Posterior vena cava (tissue), 2 donors: ENCODE results near the gene DMAC2. TPM values are rescaled to one million over a fixed set of nuclear protein-coding genes. Genes with fewer than 3 reads are reported as not detected.
"Not testable (repeated sequence)": the region's sequence is repeated elsewhere in the genome, so short reads cannot be mapped to it uniquely, and the experiment has no call there.

ENCODE experiments used
- DNase-seq: peaks from one replicate; pipeline ENCODE4 v3.0.0-alpha.2; 2020; ENCODE audit warnings: low spot score
- intact Hi-C, 2 donors: fragments of 100-400 bp; cut with DNase I; formaldehyde crosslinking; loops; one replicate each; pipeline versions ENCODE4 v1.14.1 to v1.14.2; 2022 to 2023
- total RNA-seq, 2 donors: library from RNA; stranded (reverse); fragmentation: NEBNext Ultra II Directional; extraction: Animal tissue kit (Norgen Biotek cat#: 25700); gene quantifications; one replicate each; pipeline ENCODE4 v1.2.1, GENCODE V29; 2021
- donor health status: DM: yes; HTN: yes; CAD: no.
- donor health status: DM: yes; HTN: yes; CAD: no.

DMAC2 gene
- total RNA-seq, 2 donors from 2014 or later, result 30.5 to 30.7 TPM

- intact Hi-C loops, DNase-seq: not testable (repeated sequence)
These were observed 30.9 kb downstream of the DMAC2 start for GRCh38 chr19:41408846-41409245.

DNA sequence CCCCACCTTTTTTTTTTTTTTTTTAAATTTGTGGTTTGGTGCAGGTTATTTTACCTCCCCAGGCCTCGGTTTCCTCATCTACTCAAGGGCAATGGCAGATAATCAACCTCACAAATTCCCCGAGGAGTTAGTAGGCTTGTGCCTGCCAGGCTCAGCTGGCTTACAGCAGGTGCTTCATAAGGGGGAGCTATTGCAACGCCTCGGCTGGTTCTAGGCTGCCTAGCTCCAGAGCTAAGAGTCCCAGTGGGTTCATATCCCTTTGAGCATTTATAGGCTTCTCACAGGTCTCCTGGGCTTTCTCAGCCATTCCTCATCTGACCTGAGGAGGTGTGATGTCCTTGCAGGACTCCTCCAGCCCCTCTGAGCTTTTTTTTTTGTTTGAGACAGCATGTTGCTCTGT is 31.5 kb downstream of the DMAC2 start:
- intact Hi-C loops, result no loop called here
- DNase-seq, result no peak

DNA sequence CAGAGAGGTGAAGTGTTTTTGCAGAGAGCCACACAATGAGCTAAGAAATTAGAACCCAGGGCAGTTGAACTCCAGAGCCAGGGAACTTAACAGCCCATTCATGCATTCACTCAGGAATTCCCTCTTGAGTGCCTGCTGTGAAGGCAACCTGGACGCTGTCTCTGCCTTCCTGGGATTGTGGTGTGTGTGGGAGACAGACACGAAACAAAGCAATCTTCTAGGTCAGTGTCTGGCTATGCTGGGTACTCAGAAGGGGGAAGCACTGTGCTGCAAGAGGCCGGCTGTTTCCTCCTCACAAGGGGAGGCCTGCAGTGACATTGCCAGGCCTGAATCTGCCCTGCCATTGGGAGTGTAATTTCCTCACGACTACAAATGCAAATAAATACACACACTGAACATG is 32.4 kb downstream of the DMAC2 start:
- intact Hi-C loops, result no loop called here
- DNase-seq, result no peak

GRCh38 chr19:41405776-41406175 is 33.9 kb downstream of the DMAC2 start:
- intact Hi-C loops, result no loop called here
- DNase-seq, result no peak

- intact Hi-C loops, result no loop called here
- DNase-seq, result no peak
These were observed 36.3 kb downstream of the DMAC2 start for GRCh38 chr19:41403181-41403970.

DNA sequence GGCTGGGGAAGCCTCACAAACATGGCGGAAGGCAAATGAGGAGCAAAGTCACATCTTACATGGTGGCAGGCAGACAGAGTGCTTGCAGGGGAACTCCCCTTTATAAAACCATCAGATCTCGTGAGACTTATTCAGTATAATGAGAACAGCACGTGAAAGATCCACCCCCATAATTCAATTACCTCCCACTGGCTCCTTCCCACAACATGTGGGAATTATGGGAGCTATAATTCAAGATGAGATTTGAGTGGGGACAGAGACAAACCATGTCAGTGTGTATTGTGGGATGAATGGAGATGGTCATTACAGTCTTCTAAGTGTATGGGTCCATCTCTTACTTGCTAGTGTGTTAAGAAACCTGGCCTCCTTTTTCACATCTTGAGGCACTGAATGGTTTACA is 37.7 kb downstream of the DMAC2 start:
- DNase-seq, result no peak
- intact Hi-C loops, result no loop called here

GRCh38 chr19:41401483-41401882 is 38.2 kb downstream of the DMAC2 start:
- DNase-seq, result no peak

GRCh38 chr19:41399525-41399924 is 40.2 kb downstream of the DMAC2 start:
- intact Hi-C loops, result no loop called here
- DNase-seq, result no peak

More at GRCh38 chr19:41401483-41401882, 38.2 kb downstream of the DMAC2 start:
- intact Hi-C loops, result no loop called here

DNA sequence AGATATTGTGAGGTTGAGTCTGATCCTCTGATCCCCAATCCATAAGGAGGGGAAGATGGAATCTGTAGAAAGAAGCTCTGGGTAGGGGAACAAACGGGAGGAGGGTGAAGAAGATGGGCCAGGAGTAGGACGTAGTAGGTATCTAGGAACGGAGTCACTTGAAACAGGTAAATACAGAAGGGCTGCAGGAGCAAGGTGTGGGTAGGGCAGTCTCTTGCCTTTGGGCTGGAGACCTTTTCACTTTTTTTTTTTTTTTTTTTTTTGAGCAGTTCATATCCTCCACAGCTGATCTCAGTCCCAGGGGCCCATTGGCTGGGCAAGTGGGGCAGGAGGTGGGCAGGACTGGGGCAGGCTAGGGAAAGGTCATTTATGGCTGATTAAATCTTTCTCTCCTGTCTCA is 40.6 kb downstream of the DMAC2 start:
- intact Hi-C loops, result no loop called here
- DNase-seq, result no peak

DNA sequence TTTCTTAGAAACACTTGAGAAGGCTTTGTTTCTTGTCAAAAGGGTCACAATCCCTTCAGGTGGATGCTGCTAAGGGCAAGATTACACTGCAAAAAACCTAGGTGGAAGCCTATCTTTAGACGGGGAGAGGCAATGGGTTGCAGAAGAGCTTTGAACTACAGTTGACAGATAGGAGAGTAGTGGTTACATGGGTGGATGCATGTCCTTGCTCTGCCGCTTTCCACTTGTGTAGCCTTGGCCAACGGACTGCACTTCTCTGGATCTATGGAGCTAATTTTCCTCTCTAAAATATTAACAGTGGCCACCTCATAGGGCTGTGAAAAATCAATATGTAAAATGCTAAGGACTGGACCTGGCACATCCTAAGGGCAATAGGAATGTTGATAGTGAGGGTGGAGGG is 41.1 kb downstream of the DMAC2 start:
- intact Hi-C loops, result no loop called here

GRCh38 chr19:41398050-41398418 is 41.7 kb downstream of the DMAC2 start:
- DNase-seq, result no peak
- intact Hi-C loops, result no loop called here

More for the DNA sequence above, 41.1 kb downstream of the DMAC2 start:
- DNase-seq, result no peak

DNA sequence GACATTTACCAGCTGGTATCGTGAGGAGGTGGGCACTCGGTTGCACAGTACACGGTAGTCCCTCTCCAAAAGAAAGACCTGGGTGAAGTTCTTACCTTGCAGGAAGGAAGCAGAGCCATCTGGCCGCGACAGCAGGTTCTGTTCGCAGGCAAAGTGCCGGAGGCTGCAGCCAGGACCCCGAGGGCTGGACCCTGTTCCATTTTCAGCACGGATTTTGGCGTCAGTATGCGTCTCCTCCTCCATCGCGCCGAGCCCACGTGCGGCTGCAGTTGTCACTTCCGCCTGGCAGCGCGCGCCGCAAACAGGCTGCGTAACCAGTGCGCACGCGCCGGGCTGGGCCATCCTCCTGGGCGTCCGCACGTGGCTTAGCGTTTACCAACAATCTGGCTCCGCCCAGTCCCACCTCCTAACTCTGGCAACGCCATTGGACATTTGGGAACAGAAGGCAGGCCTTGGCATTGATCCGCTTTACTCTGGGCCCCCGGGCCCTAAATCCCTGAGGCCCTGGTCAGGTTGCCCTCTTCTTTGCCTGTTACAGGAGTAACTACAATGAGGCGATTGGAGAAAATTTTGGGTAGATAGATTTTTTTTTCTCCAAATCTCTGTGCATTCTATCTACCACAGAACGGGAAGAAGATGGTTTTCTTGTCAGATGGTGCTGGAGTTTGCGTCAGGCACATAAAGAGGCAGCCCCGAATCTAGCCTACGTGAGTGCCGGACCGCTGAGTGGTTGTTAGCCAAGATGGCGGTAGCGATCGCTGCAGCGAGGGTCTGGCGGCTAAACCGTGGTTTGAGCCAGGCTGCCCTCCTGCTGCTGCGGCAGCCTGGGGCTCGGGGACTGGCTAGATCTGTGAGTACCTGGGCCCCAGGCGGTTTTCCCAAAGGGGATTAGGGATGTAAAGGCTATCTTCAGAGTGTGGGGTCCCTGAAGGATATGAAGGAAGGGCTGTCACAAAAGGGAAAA is 42.3 kb downstream of the DMAC2 start, which contains the start of the genes BCKDHA and EXOSC5:
BCKDHA (plus strand) TSS at position 733 of the 964 bp plus-strand sequence; CDS start at position 743, 10 bp downstream.
EXOSC5 (minus strand) TSS at position 274 of the 964 bp plus-strand sequence; CDS start at position 243, 31 bp downstream.
- peak; percentile 100 for DNase-seq
- intact Hi-C loops, result no loop called here

GRCh38 chr19:41395355-41395754 is 44.4 kb downstream of the DMAC2 start:
- intact Hi-C loops, result no loop called here
- DNase-seq, result no peak

DNA sequence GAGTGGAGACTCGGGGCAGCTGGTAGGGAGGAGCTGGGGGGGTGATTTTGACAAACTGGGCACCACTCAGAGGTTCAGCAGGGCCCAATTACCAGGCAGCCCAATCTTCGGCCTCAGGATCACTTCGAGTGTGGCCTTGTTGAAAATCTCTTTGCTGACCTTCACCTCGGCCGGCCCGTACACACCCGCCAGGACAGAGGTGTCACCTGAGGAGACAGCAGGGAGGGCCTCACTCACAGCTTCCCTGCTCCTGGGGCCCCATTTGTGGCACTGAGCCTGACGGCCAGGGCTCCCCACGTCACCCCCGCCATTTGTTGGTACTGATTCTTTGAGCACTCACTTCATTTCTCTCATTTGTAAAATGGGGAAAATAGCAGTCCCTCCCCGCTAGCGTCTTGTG is 46.9 kb downstream of the DMAC2 start:
- intact Hi-C loops, result no loop called here
- no peak for DNase-seq

- DNase-seq, result no peak
- intact Hi-C loops, result no loop called here
These were observed 48.1 kb downstream of the DMAC2 start for GRCh38 chr19:41391618-41392017.

DNA sequence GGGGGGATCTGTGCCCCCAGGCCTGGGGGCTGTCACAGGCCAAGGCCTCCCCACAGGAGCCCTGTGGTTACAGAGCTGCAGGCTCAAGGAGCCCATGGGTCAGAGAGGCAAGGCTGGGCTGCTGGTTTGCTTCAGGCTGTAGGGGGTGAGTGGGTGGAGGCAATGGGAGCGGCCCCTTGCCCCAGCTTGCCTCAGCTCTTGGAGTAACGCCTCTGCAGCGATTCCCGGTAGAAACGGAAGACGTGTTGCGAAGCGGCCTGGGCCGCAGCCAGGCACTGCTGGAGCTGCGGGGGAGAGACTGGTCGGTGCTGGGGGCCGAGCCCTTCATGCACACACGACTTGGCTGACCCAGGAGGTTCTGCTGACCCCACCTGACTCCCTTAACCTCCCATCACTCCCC is 53.3 kb downstream of the DMAC2 start:
- intact Hi-C loops, result no loop called here
- no peak for DNase-seq

GRCh38 chr19:41384351-41384750 is 55.4 kb downstream of the DMAC2 start:
- no peak for DNase-seq
- intact Hi-C loops, result loop anchor here in 1 of 2 donors (5.0 kb wide), 1 partner anchor 407 kb away; no protein-coding TSS in a partner anchor

GRCh38 chr19:41381536-41381935 is 58.2 kb downstream of the DMAC2 start:
- intact Hi-C loops, result loop anchor here in 1 of 2 donors (5.0 kb wide), 1 partner anchor 404 kb away; no protein-coding TSS in a partner anchor
- DNase-seq, result not testable (repeated sequence)
